ENCODE data around the gene CMTM1. TPM values are rescaled to one million over a fixed set of nuclear protein-coding genes. Genes with fewer than 3 reads are reported as not detected.
A peak's percentile ranks its signal among the peaks of the same experiment; 100 is the strongest.

Gene CMTM1
- 0.92 TPM for total RNA-seq
- long read RNA-seq, result 0 reads

GRCh38 chr16:66566051-66566901, at the start of gene CMTM1:
TSS of gene CMTM1 (plus strand) at chr16:66566439. CDS start at chr16:66566514, 75 bp downstream.
- ATAC-seq (no peak), DNase-seq (ENCODE audit: missing footprints) (no peak)
- intact Hi-C loops (cut with DNase I), result no loop called here

GRCh38 chr16:66516509-66516807, 49.8 kb upstream of the CMTM1 start:
- no peak for DNase-seq (ENCODE audit: missing footprints)
- no peak for ATAC-seq
- intact Hi-C loops (cut with DNase I), result loop anchor here (1.0 kb wide), 1 partner anchor 33 kb away; no protein-coding TSS in a partner anchor

GRCh38 chr16:66516808-66517585, 49.2 kb upstream of the CMTM1 start:
- peak; percentile 96 for DNase-seq (ENCODE audit: missing footprints)
- peak; percentile 96 for ATAC-seq

GRCh38 chr16:66517586-66518263, 48.5 kb upstream of the CMTM1 start:
- peak; percentile 64 for DNase-seq (ENCODE audit: missing footprints)
- ATAC-seq, result no peak
- intact Hi-C loops (cut with DNase I), result no loop called here

More at GRCh38 chr16:66516808-66517585, 49.2 kb upstream of the CMTM1 start:
- intact Hi-C loops (cut with DNase I), result loop anchor here (1.0 kb wide), 1 partner anchor 32 kb away; no protein-coding TSS in a partner anchor

GRCh38 chr16:66519482-66520373, 46.5 kb upstream of the CMTM1 start:
- ATAC-seq (no peak), DNase-seq (ENCODE audit: missing footprints) (no peak)
- intact Hi-C loops (cut with DNase I), result no loop called here

- intact Hi-C loops (cut with DNase I), result no loop called here
- ATAC-seq, result no peak
Observed at GRCh38 chr16:66520406-66521170, 45.7 kb upstream of the CMTM1 start.

GRCh38 chr16:66521252-66521713, 45.0 kb upstream of the CMTM1 start:
- DNase-seq (ENCODE audit: missing footprints), result no peak
- intact Hi-C loops (cut with DNase I), result no loop called here
- no peak for ATAC-seq

More at GRCh38 chr16:66520406-66521170, 45.7 kb upstream of the CMTM1 start:
- peak; percentile 71 for DNase-seq (ENCODE audit: missing footprints)

GRCh38 chr16:66521951-66522771, 44.1 kb upstream of the CMTM1 start:
- intact Hi-C loops (cut with DNase I), result no loop called here
- peak; percentile 87 for DNase-seq (ENCODE audit: missing footprints)
- ATAC-seq, result no peak

- no peak for DNase-seq (ENCODE audit: missing footprints)
- ATAC-seq, result no peak
- intact Hi-C loops (cut with DNase I), result no loop called here
Observed at GRCh38 chr16:66522816-66523590, 43.2 kb upstream of the CMTM1 start.

- DNase-seq (ENCODE audit: missing footprints), result peak; percentile 67
- ATAC-seq, result peak; percentile 12
- intact Hi-C loops (cut with DNase I), result no loop called here
Observed at GRCh38 chr16:66523861-66524354, 42.3 kb upstream of the CMTM1 start.

- intact Hi-C loops (cut with DNase I), result no loop called here
- ATAC-seq (peak; percentile 55), DNase-seq (ENCODE audit: missing footprints) (peak; percentile 64)
Observed at GRCh38 chr16:66524601-66525164, 41.6 kb upstream of the CMTM1 start.

- intact Hi-C loops (cut with DNase I), result no loop called here
- no peak for ATAC-seq
Observed at GRCh38 chr16:66525396-66526180, 40.7 kb upstream of the CMTM1 start.

GRCh38 chr16:66528294-66528693, 37.9 kb upstream of the CMTM1 start:
- intact Hi-C loops (cut with DNase I), result no loop called here
- ATAC-seq, result no peak
- peak; percentile 9 for DNase-seq (ENCODE audit: missing footprints)

More at GRCh38 chr16:66525396-66526180, 40.7 kb upstream of the CMTM1 start:
- no peak for DNase-seq (ENCODE audit: missing footprints)

- ATAC-seq (no peak), DNase-seq (ENCODE audit: missing footprints) (peak; percentile 27)
- intact Hi-C loops (cut with DNase I), result no loop called here
Observed at GRCh38 chr16:66529475-66529874, 36.8 kb upstream of the CMTM1 start.

- ATAC-seq, result no peak
Observed at GRCh38 chr16:66534376-66534799, 31.9 kb upstream of the CMTM1 start.

More at GRCh38 chr16:66534376-66534799, 31.9 kb upstream of the CMTM1 start:
- intact Hi-C loops (cut with DNase I), result no loop called here
- no peak for DNase-seq (ENCODE audit: missing footprints)
